ENCODE measurements around the gene BCAP31.

- TF ChIP-seq CTCF (IDR thresholded peaks at IDR 0.05), result no peak
- no peak for TF ChIP-seq POLR2A (IDR thresholded peaks at IDR 0.05)
Observed at GRCh38 chrX:153769865-153770600, 45.8 kb upstream of the BCAP31 start.
